H1 (cell line): ENCODE measurements around the gene MMGT1. TPM values are rescaled to one million over a fixed set of nuclear protein-coding genes. Genes with fewer than 3 reads are reported as not detected.

Experiments used
- CTCF ChIA-PET: fragments of 300-600 bp; sonication (Branson Sonifier 250); formaldehyde crosslinking; loops from one replicate; lab custom pipeline; 2021; ENCODE audit not compliant: partially characterized antibody; lab: Charles Lee
- POLR2A ChIA-PET: fragments of 300-600 bp; sonication (Branson Sonifier 250); formaldehyde crosslinking; loops from one replicate; lab custom pipeline; 2021; ENCODE audit warnings: inconsistent platforms; ENCODE audit not compliant: partially characterized antibody; lab: Charles Lee
- DNase-seq, 2 experiments: peaks; one replicate each; pipeline versions ENCODE4 v3.0.0 to v3.0.0-alpha.2; 2010 to 2022; ENCODE audit warnings: low spot score in 2 of 2, low read depth in 1 of 2, mixed read lengths in 1 of 2
- FAIRE-seq: peaks from 2 replicates; lab custom pipeline; 2011; peaks lifted over from hg19 to GRCh38; lab: Jason Lieb, UNC
- H2AFZ ChIP-seq: 2 replicates; pipeline ENCODE4 v1.8.1; 2012; ENCODE audit warnings: low read length, inconsistent platforms
- H2AK5ac ChIP-seq: 2 replicates; pipeline ENCODE4 v1.6.1; 2013; ENCODE audit warnings: low read depth, low read length
- H2BK120ac ChIP-seq: replicated peaks from 2 replicates; pipeline ENCODE3; 2013; ENCODE audit warnings: low read depth, low read length, inconsistent platforms
- H2BK12ac ChIP-seq: 2 replicates; pipeline ENCODE4 v1.6.1; 2013; ENCODE audit warnings: low read depth, low read length
- H2BK15ac ChIP-seq: 2 replicates; pipeline ENCODE4 v1.6.1; 2013; ENCODE audit warnings: low read length
- H2BK20ac ChIP-seq: 2 replicates; pipeline ENCODE4 v1.6.1; 2013; ENCODE audit warnings: low read length
- H2BK5ac ChIP-seq: 2 replicates; pipeline ENCODE4 v1.6.1; 2013; ENCODE audit warnings: low read depth, low read length
- H3K14ac ChIP-seq: 2 replicates; pipeline ENCODE4 v1.6.1; 2013; ENCODE audit warnings: inconsistent platforms; ENCODE audit not compliant: insufficient read length
- H3K18ac ChIP-seq: 2 replicates; pipeline ENCODE4 v1.6.1; 2013; ENCODE audit warnings: low read length; ENCODE audit errors: extremely low read depth
- H3K23ac ChIP-seq: 2 replicates; pipeline ENCODE4 v1.6.1; 2013; ENCODE audit warnings: inconsistent platforms; ENCODE audit not compliant: insufficient read length
- H3K23me2 ChIP-seq: 2 replicates; pipeline ENCODE4 v1.6.1; 2013; ENCODE audit warnings: low read depth, low read length
- H3K27ac ChIP-seq: 2 replicates; pipeline ENCODE4 v1.6.1; 2011; ENCODE audit warnings: low read depth, low read length, inconsistent platforms
- H3K27me3 ChIP-seq, 4 experiments: replicated peaks in 1 of 4; 1 replicate in 1 of 4; 2 replicates in 3 of 4; pipeline versions ENCODE4 v1.6.1 to v1.8.1; 2011 to 2013; ENCODE audit warnings: low read length in 3 of 4, mild to moderate bottlenecking in 3 of 4, inconsistent platforms in 2 of 4, mixed read lengths in 2 of 4, moderate library complexity in 1 of 4; ENCODE audit not compliant: control insufficient read depth in 3 of 4, insufficient read depth in 3 of 4; ENCODE audit errors: extremely low read depth in 1 of 4
- H3K36me3 ChIP-seq, 4 experiments: 2 replicates each; pipeline versions ENCODE4 v1.6.1 to v1.8.1; 2011 to 2013; ENCODE audit warnings: mild to moderate bottlenecking in 4 of 4, low read length in 3 of 4, moderate library complexity in 2 of 4, control low read depth in 1 of 4, inconsistent platforms in 1 of 4; ENCODE audit not compliant: insufficient read depth in 4 of 4, control insufficient read depth in 2 of 4
- H3K4ac ChIP-seq: replicated peaks from 2 replicates; pipeline ENCODE3; 2013; ENCODE audit warnings: low read length, low read depth, mixed read lengths, inconsistent platforms; ENCODE audit not compliant: insufficient read length
- H3K4me1 ChIP-seq, 4 experiments: replicated peaks in 1 of 4; 1 replicate in 1 of 4; 2 replicates in 3 of 4; pipeline versions ENCODE4 v1.6.1 to v1.8.1; 2011 to 2013; ENCODE audit warnings: low read length in 3 of 4, inconsistent platforms in 2 of 4, mixed read lengths in 1 of 4; ENCODE audit not compliant: insufficient read depth in 4 of 4, control insufficient read depth in 3 of 4
- H3K4me2 ChIP-seq, 2 experiments: 2 replicates each; pipeline versions ENCODE4 v1.6.1 to v1.8.1; 2011 to 2013; ENCODE audit warnings: low read depth in 2 of 2, low read length in 2 of 2, control low read depth in 1 of 2, inconsistent platforms in 1 of 2, mild to moderate bottlenecking in 1 of 2; ENCODE audit not compliant: insufficient read depth in 1 of 2
- H3K4me3 ChIP-seq, 4 experiments: fragments of 200-600, 300-600 bp in 1 of 4; sonication (generic), shearing (Covaris generic), sonication (Bioruptor Twin) in 1 of 4; 2 replicates each; pipeline versions ENCODE4 v1.5.1 to v1.8.1; 2011 to 2016; ENCODE audit warnings: low read length in 4 of 4, low read depth in 3 of 4, control low read depth in 2 of 4, inconsistent platforms in 2 of 4, mild to moderate bottlenecking in 2 of 4, mixed read lengths in 1 of 4, moderate library complexity in 1 of 4; ENCODE audit not compliant: insufficient read depth in 2 of 4; ENCODE audit errors: extremely low read depth in 1 of 4
- H3K56ac ChIP-seq: replicated peaks from 2 replicates; pipeline ENCODE3; 2013; ENCODE audit warnings: low read depth, mild to moderate bottlenecking, mixed read lengths, low read length, inconsistent platforms; ENCODE audit not compliant: insufficient read length
- H3K79me1 ChIP-seq: 2 replicates; pipeline ENCODE4 v1.6.1; 2013; ENCODE audit warnings: low read depth, low read length, control low read depth
- H3K79me2 ChIP-seq, 2 experiments: 2 replicates each; pipeline versions ENCODE4 v1.6.1 to v1.8.1; 2012 to 2013; ENCODE audit warnings: low read length in 2 of 2, mild to moderate bottlenecking in 2 of 2, inconsistent platforms in 1 of 2; ENCODE audit not compliant: insufficient read depth in 2 of 2, control insufficient read depth in 1 of 2
- H3K9ac ChIP-seq, 4 experiments: replicated peaks in 1 of 4; 1 replicate in 1 of 4; 2 replicates in 3 of 4; pipeline versions ENCODE4 v1.6.1 to v1.8.1; 2011 to 2013; ENCODE audit warnings: low read depth in 3 of 4, low read length in 3 of 4, control low read depth in 2 of 4, mild to moderate bottlenecking in 2 of 4, moderate library complexity in 2 of 4, inconsistent platforms in 1 of 4; ENCODE audit errors: extremely low read depth in 1 of 4
- H3K9me3 ChIP-seq, 2 experiments: 2 replicates each; pipeline versions ENCODE4 v1.6.1 to v1.8.1; 2012 to 2013; ENCODE audit warnings: mild to moderate bottlenecking in 2 of 2, moderate library complexity in 2 of 2, control low read depth in 1 of 2, inconsistent platforms in 1 of 2, low read depth in 1 of 2, low read length in 1 of 2, mixed read lengths in 1 of 2; ENCODE audit not compliant: insufficient read depth in 2 of 2
- H4K20me1 ChIP-seq, 2 experiments: replicated peaks in 1 of 2; 2 replicates each; pipeline versions ENCODE3 to v1.8.1; 2011 to 2013; ENCODE audit warnings: inconsistent platforms in 2 of 2, low read length in 2 of 2, mild to moderate bottlenecking in 1 of 2; ENCODE audit not compliant: insufficient read depth in 2 of 2, control insufficient read depth in 1 of 2
- H4K5ac ChIP-seq: 2 replicates; pipeline ENCODE4 v1.6.1; 2013; ENCODE audit warnings: low read length, low read depth, mixed read lengths, inconsistent platforms; ENCODE audit not compliant: insufficient read length
- H4K8ac ChIP-seq: 2 replicates; pipeline ENCODE4 v1.8.0; 2013; ENCODE audit warnings: mild to moderate bottlenecking, moderate library complexity, low read length, inconsistent platforms; ENCODE audit not compliant: insufficient read depth; ENCODE audit errors: extremely low read depth
- H4K91ac ChIP-seq: replicated peaks from 2 replicates; pipeline ENCODE3; 2013; ENCODE audit warnings: low read length, mixed read lengths, inconsistent platforms; ENCODE audit not compliant: insufficient read length
- RAD21 ChIP-seq, 2 experiments: IDR thresholded peaks in 1 of 2; conservative IDR thresholded peaks in 1 of 2; 2 replicates each; pipeline ENCODE4 v1.6.1; 2011; ENCODE audit warnings: low read depth in 2 of 2, low read length in 2 of 2, improper control_type of control experiment in 1 of 2, inconsistent platforms in 1 of 2, mild to moderate bottlenecking in 1 of 2, moderate library complexity in 1 of 2
- SIN3A ChIP-seq, 2 experiments: IDR thresholded peaks in 1 of 2; conservative IDR thresholded peaks in 1 of 2; 2 replicates each; pipeline ENCODE4 v1.6.1; 2011 to 2012; ENCODE audit warnings: low read length in 2 of 2, improper control_type of control experiment in 1 of 2, low read depth in 1 of 2, mild to moderate bottlenecking in 1 of 2
- ZNF274 ChIP-seq: IDR thresholded peaks from 2 replicates; pipeline ENCODE4 v1.7.0; 2012; ENCODE audit warnings: low read length, borderline replicate concordance; ENCODE audit errors: extremely low read depth
- WGBS, 2 experiments: shearing (Covaris generic) in 1 of 2; methylation state at CpG; one replicate each; pipeline versions ENCODE4 v1.1.6 to v1.1.7; 2013 to 2015; ENCODE audit warnings: low lambda C conversion rate in 2 of 2, mixed read lengths in 2 of 2, inconsistent platforms in 1 of 2, low coverage in 1 of 2, missing lambda C conversion rate in 1 of 2; ENCODE audit not compliant: insufficient replicate concordance in 2 of 2, insufficient coverage in 1 of 2, insufficient read length in 1 of 2; ENCODE audit errors: extremely low coverage in 1 of 2, missing lambda C conversion rate in 1 of 2; 5-methylcytosine and 5-hydroxymethylcytosine counted together
- polyA plus RNA-seq, 7 experiments: library from polyadenylated mRNA; depleted of rRNA in 3 of 7; stranded (reverse) in 5 of 7; unstranded in 2 of 7; fragments of >200 nt in 5 of 7; fragments of 200-250 nt in 2 of 7; gene quantifications; 1 replicate in 5 of 7; 2 replicates in 1 of 7; 4 replicates in 1 of 7; pipeline versions ENCODE4 v1.2.1 to v1.2.3, GENCODE V29; 2011 to 2013; ENCODE audit warnings: missing spikeins in 2 of 7, mixed read lengths in 2 of 7
- total RNA-seq: library from RNA; stranded (reverse); fragmentation: NEBNext Ultra II Directional; extraction: Animal tissue kit (Norgen Biotek cat#: 25700); gene quantifications from 2 replicates; pipeline ENCODE4 v1.2.1, GENCODE V29; 2021
- TF ChIP-seq, protein P1 (sequence below): IDR thresholded peaks from 2 replicates; pipeline ENCODE4 v1.6.1; 2012; ENCODE audit warnings: low read length, inconsistent platforms

MMGT1 gene
- total and polyA plus RNA-seq, 2 of the 8 experiments (the other 6 are each of a cell fraction or from before 2014, with no cell fraction given) = 10.0 to 20.5 TPM

DNA sequence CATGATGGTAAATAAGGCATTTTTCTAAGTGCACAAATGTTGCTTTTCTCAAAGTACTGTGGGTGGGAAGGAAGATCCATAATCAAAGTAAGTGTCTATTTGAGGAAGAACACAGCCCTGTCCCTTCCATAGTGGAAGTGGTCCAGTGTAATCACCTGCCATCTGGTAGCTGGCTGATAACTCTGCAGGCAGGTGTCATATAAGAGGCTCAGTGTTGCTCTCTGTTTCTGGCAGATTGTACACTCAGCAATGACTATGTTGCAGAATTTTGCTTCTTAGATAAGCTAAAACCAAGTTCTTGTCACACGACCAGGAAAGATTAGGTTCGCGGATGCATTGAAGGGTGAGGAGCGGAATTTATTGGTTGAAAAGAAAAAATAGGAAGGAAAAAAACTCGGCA is 59.4 kb downstream of the MMGT1 start:
- no peak for FAIRE-seq
- no peak for TF ChIP-seq SIN3A (conservative IDR thresholded peaks at IDR 0.05 in 1 of 2, IDR thresholded peaks at IDR 0.05 in 1 of 2; ENCODE audit: low read depth in 1 of 2, low read length in 2 of 2)
- TF ChIP-seq, protein P1, sequence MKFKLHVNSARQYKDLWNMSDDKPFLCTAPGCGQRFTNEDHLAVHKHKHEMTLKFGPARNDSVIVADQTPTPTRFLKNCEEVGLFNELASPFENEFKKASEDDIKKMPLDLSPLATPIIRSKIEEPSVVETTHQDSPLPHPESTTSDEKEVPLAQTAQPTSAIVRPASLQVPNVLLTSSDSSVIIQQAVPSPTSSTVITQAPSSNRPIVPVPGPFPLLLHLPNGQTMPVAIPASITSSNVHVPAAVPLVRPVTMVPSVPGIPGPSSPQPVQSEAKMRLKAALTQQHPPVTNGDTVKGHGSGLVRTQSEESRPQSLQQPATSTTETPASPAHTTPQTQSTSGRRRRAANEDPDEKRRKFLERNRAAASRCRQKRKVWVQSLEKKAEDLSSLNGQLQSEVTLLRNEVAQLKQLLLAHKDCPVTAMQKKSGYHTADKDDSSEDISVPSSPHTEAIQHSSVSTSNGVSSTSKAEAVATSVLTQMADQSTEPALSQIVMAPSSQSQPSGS = no peak
- no peak for TF ChIP-seq RAD21 (IDR thresholded peaks at IDR 0.05 in 1 of 2, conservative IDR thresholded peaks at IDR 0.05 in 1 of 2; ENCODE audit: low read depth in 2 of 2, low read length in 2 of 2)
- TF ChIP-seq ZNF274 = no peak
- TF ChIP-seq, all 59 proteins: peak for 0
- Histone ChIP-seq H3K79me1 (no peaks in the 10 kb centered on the region), H3K36me3 (no peaks in the 10 kb centered on the region), H2BK20ac (no peak overlapping the region), H3K23me2 (no peaks in the 10 kb centered on the region), H2AFZ (no peak overlapping the region), H3K4me3 (no peak overlapping the region), H4K20me1 (no peaks in the 10 kb centered on the region), H3K18ac (no peak overlapping the region), H2BK15ac (no peak overlapping the region), H3K9me3 (peaks cover 7 to 14% of the 10 kb centered on the region in 2 experiments; a peak in 2 of 4 replicates), H2BK12ac (no peak overlapping the region), H3K27ac (no peak overlapping the region), H3K4ac (no peak overlapping the region), H2BK5ac (no peak overlapping the region), H4K5ac (no peak overlapping the region), H4K8ac (no peak overlapping the region), H4K91ac (no peak overlapping the region), H3K27me3 (no peaks in the 10 kb centered on the region), H2AK5ac (no peak overlapping the region), H3K23ac (no peak overlapping the region), H3K56ac (no peak overlapping the region), H3K4me1 (no peaks in the 10 kb centered on the region), H3K4me2 (no peak overlapping the region), H3K14ac (no peak overlapping the region), H2BK120ac (no peak overlapping the region), H3K79me2 (no peaks in the 10 kb centered on the region), H3K9ac (no peak overlapping the region)
- CTCF ChIA-PET = no interaction called here
- POLR2A ChIA-PET = no interaction called here
- 93% methylated on average over 4 of the region's 5 CpGs; no CpG with 5 or more reads in 1 of the 2 experiments for WGBS, 2 experiments
- DNase-seq = no peak
